OCI-LY3 (cell line): ENCODE measurements around the gene SEMA3G.

ENCODE experiments used
- EZH2phosphoT487 ChIP-seq: fragments of 200-600 bp; shearing (Covaris generic); IDR thresholded peaks from 2 replicates; pipeline ENCODE4 v1.6.1; 2018; ENCODE audit warnings: antibody characterized with exemption, mixed run types, low read depth
- TF ChIP-seq, protein P1 (sequence below): fragments of 200-600, 300-600 bp; sonication (generic); IDR thresholded peaks from 2 replicates; pipeline ENCODE4 v1.5.1; 2014; ENCODE audit warnings: antibody characterized with exemption, low read length, low read depth

DNA sequence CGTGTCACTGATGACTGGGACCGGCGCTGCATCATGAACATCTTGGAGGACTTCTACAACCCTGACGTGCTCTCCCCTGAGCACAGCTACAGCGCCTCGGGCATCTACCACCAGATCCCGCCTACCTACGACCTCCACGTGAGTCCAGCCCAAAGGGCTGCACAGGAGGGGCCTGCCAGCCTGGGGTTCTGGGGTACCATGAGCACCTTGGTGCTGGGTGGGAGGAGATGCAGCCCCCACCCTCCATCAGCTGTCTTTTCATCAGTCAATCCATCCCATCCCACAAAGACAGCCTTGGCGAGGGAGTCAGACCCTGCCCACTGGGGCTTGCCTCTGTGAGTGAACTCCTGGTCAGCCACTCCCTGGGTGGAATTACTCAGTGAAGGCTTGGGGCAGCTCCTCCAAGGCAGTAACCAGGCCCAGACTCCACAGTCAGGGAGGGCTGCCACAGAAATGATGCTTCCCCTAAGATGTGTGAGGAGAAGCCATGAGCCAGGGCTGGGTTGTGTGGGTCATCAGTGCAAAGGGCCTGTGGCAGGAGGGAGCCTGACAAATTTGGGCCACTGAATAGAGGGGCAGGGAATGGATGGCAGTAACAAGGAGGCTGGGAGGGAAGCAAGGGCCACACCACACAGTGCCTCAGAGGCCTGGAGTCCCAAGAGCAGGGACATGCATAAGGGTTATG is 47.9 kb downstream of the SEMA3G start:
- TF ChIP-seq, protein P1, sequence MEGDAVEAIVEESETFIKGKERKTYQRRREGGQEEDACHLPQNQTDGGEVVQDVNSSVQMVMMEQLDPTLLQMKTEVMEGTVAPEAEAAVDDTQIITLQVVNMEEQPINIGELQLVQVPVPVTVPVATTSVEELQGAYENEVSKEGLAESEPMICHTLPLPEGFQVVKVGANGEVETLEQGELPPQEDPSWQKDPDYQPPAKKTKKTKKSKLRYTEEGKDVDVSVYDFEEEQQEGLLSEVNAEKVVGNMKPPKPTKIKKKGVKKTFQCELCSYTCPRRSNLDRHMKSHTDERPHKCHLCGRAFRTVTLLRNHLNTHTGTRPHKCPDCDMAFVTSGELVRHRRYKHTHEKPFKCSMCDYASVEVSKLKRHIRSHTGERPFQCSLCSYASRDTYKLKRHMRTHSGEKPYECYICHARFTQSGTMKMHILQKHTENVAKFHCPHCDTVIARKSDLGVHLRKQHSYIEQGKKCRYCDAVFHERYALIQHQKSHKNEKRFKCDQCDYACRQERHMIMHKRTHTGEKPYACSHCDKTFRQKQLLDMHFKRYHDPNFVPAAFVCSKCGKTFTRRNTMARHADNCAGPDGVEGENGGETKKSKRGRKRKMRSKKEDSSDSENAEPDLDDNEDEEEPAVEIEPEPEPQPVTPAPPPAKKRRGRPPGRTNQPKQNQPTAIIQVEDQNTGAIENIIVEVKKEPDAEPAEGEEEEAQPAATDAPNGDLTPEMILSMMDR, result no peak
- TF ChIP-seq EZH2phosphoT487, result no peak
